Mucosa of descending colon (tissue), 3 donors: ENCODE measurements around the gene FOXL3. TPM values are rescaled to one million over a fixed set of nuclear protein-coding genes. Genes with fewer than 3 reads are reported as not detected.

Source experiments
- ATAC-seq: fragments of 200-7000 bp; cut with Tn5 transposase; one replicate; pipeline ENCODE4 v1.9.1; 2020; ENCODE audit warnings: mild to moderate bottlenecking, moderate library complexity
- DNase-seq, 3 donors: peaks; one replicate each; pipeline ENCODE4 v3.0.0-alpha.2; 2020
- H3K36me3 ChIP-seq: fragments of 200-600 bp; one replicate; pipeline ENCODE4 v1.8.0; 2021; ENCODE audit warnings: low read depth, mild to moderate bottlenecking
- H3K4me1 ChIP-seq: fragments of 200-600 bp; one replicate; pipeline ENCODE4 v1.8.0; 2021; ENCODE audit warnings: low read depth, mild to moderate bottlenecking
- H3K4me3 ChIP-seq: fragments of 200-600 bp; one replicate; pipeline ENCODE4 v1.8.0; 2021; ENCODE audit warnings: mild to moderate bottlenecking
- H3K9me3 ChIP-seq: fragments of 200-600 bp; one replicate; pipeline ENCODE4 v1.8.0; 2021; ENCODE audit warnings: mild to moderate bottlenecking
- intact Hi-C, 2 donors: fragments of 100-400 bp; cut with DNase I in 1 of 2; cut with micrococcal nuclease in 1 of 2; formaldehyde crosslinking; loops; one replicate each; pipeline versions ENCODE4 v1.11.0 to v1.11.1; 2022; cut with DNase I, micrococcal nuclease
- total RNA-seq, 3 donors: library from RNA; stranded (reverse); fragmentation: NEBNext Ultra II Directional in 2 of 3; extraction: Animal tissue kit (Norgen Biotek cat#: 25700) in 2 of 3; gene quantifications; one replicate each; pipeline versions ENCODE4 v1.2.1 to v1.2.4, GENCODE V29; 2021 to 2023
- TF ChIP-seq, protein P1 (sequence below): fragments of 200-600 bp; IDR thresholded peaks from one replicate; pipeline ENCODE4 v1.8.0; 2022; ENCODE audit warnings: antibody characterized with exemption, mild to moderate bottlenecking
- donor health status: DM: no; HTN: no; CAD: no; lungs with moderate emphysema.
- donor health status: DM: no; HTN: no; CAD: no.
- donor health status: DM: no; HTN: yes; CAD: no.

FOXL3 gene
- total RNA-seq, 3 donors from 2014 or later: 0.43 TPM; not detected in 2

DNA sequence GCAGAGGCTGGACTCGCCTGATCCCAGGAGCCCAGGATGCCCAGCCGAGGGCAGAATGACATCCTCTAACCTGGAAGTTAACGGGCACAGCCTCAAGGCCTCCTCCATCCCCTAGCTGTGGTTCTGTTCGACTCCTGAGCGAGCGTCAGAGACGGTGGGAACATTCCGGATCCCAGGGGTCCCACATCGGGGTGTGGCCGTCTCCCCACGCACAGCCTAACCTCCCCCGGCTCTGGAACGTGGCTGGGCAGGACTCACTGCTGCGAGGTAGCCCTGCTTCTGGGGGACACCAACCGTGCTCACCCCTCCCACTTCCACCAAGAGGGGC, 8.4 kb downstream of the FOXL3 start:
- intact Hi-C loops: no loop called here
- ATAC-seq: no peak
- no peaks in the 10 kb centered on the region for H3K36me3 ChIP-seq
- DNase-seq: peak in 1 of 3 donors; percentile 11
- H3K4me1 ChIP-seq: peaks cover 5% of the 10 kb centered on the region
- H3K9me3 ChIP-seq: no peaks in the 10 kb centered on the region
- TF ChIP-seq, protein P1, sequence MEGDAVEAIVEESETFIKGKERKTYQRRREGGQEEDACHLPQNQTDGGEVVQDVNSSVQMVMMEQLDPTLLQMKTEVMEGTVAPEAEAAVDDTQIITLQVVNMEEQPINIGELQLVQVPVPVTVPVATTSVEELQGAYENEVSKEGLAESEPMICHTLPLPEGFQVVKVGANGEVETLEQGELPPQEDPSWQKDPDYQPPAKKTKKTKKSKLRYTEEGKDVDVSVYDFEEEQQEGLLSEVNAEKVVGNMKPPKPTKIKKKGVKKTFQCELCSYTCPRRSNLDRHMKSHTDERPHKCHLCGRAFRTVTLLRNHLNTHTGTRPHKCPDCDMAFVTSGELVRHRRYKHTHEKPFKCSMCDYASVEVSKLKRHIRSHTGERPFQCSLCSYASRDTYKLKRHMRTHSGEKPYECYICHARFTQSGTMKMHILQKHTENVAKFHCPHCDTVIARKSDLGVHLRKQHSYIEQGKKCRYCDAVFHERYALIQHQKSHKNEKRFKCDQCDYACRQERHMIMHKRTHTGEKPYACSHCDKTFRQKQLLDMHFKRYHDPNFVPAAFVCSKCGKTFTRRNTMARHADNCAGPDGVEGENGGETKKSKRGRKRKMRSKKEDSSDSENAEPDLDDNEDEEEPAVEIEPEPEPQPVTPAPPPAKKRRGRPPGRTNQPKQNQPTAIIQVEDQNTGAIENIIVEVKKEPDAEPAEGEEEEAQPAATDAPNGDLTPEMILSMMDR: no peak
- no peak overlapping the region for H3K4me3 ChIP-seq

DNA sequence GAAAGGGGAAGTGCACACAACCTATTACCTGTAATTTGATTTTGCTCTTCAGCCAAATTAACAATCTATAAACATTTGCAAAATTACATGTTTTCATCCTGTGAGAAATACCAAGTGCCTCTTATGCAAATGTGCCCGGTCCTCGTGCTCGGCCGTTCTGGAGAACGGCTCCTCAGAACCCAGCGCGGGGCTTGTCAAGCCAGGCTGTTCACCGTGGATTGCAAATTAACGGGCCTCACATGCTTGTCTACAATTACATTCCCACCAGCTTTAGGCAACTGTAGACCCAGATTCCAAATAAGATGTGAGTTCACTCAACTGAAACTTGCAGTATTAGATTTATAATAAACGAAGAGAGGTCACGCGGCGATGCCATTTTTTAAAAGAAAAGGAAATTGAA, 8.8 kb downstream of the FOXL3 start:
- intact Hi-C loops: no loop called here
- ATAC-seq (no peak), DNase-seq (no peak)
- H3K4me3 ChIP-seq: no peak overlapping the region
- no peaks in the 10 kb centered on the region for H3K9me3 ChIP-seq
- H3K36me3 ChIP-seq: no peaks in the 10 kb centered on the region
- H3K4me1 ChIP-seq: peaks cover 5% of the 10 kb centered on the region
- TF ChIP-seq, protein P1: no peak

DNA sequence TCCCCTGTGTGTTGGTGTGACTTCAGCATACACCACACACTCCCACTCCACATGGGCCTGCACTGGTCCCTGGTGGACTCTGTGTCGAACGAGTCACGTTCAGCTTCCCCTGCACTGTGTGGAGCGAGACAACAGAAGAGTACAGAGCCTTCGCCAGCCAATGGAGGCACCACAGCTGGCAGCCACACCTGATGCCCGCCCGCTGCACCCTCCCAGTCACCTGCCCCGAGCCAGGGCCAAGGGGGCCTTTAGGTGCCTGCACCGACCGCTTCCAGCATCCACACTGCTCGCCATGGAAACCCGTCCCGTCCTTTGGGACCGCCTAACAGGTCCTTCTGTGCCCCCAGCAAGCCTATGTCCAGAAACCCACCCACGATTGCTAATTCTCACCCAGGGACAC, 9.2 kb downstream of the FOXL3 start:
- TF ChIP-seq, protein P1: no peak
- intact Hi-C loops: no loop called here
- Histone ChIP-seq H3K36me3 (no peaks in the 10 kb centered on the region), H3K4me1 (peaks cover 5% of the 10 kb centered on the region), H3K4me3 (no peak overlapping the region), H3K9me3 (no peaks in the 10 kb centered on the region)
- DNase-seq (peak in 1 of 3 donors; percentile 9), ATAC-seq (no peak)

DNA sequence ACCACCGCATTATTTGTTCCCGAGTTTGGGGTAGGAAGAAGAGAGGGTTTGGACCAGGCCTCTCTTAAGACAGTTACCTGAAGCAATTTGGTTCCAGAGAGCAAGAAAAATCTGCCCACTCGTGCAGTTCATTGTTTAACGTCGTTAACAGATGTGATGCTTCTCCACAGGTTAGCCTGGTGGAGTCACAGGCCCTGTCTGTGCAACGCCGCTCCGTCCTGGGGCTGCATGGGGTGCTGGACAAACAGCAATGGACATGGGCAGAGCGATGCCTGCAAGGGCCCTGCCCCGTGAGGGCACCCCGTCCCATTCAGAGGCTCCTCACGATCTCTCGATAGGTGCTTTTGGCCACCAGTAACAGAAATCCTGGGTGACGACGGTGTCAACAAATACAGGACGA, 9.7 kb downstream of the FOXL3 start:
- TF ChIP-seq, protein P1: no peak
- Histone ChIP-seq H3K9me3 (no peaks in the 10 kb centered on the region), H3K4me3 (no peak overlapping the region), H3K36me3 (no peaks in the 10 kb centered on the region), H3K4me1 (peaks cover 2% of the 10 kb centered on the region)
- DNase-seq (peak in 1 of 3 donors; percentile 21), ATAC-seq (no peak)
- intact Hi-C loops: no loop called here

DNA sequence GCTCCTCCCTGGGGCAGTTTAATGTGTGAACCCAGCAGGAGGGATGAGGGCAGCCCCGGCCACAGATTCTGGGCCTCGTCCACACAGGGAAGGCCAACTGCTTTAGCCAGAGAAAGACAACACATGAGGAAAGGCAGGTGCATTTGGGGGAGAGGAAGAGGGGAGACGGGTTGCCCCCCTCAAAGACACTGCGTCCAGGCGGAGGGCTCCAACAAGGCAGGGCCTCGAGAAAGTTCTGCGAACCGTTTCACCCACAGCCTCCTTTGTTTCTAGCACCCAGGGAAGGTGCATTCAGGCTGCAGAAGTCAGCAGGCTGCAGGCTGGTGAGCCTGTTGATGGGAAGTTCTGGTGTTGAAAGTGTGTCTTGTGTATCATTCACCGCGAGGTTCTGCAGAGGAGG, 10.1 kb downstream of the FOXL3 start:
- TF ChIP-seq, protein P1: no peak
- H3K36me3 ChIP-seq: no peaks in the 10 kb centered on the region
- H3K9me3 ChIP-seq: no peaks in the 10 kb centered on the region
- H3K4me1 ChIP-seq: no peaks in the 10 kb centered on the region
- no peak for ATAC-seq
- peak in 1 of 3 donors; percentile 7 for DNase-seq
- intact Hi-C loops: no loop called here
- H3K4me3 ChIP-seq: no peak overlapping the region
